Ureter (tissue), 1 donor: ENCODE data around the gene SECTM1. TPM values are rescaled to one million over a fixed set of nuclear protein-coding genes. Genes with fewer than 3 reads are reported as not detected.

Source experiments
- DNase-seq: peaks from one replicate; pipeline ENCODE4 v3.0.0-alpha.2; 2020; ENCODE audit warnings: low spot score
- total RNA-seq: library from RNA; stranded (reverse); gene quantifications from one replicate; pipeline ENCODE4 v1.2.4, GENCODE V29; 2023
- donor health status: DM: yes; HTN: yes; CAD: no.

SECTM1 gene
- total RNA-seq, 1 donor from 2014 or later = 12.6 TPM

- no peak for DNase-seq
These were observed 5.2 kb downstream of the SECTM1 start for GRCh38 chr17:82328141-82328993.

DNA sequence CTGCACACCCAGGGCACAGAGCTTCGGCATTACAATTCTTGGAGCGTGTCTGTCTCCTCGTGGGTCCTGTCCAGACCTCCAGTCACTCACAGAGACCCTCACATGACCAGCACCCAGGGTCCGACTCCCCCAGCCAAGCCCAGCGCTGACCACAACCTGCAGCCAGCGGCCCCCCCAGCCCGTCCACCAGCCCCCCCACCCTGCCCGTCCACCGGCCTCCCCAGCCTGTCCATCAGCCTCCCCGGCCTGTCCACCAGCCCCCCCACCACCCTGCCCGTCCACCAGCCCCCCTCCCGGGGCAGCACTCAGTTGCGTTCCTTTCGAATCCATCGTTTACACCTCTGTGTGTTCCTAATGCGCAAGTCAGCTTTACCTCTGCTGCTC is 5.8 kb downstream of the SECTM1 start:
- no peak for DNase-seq

GRCh38 chr17:82327289-82327688 is 6.3 kb downstream of the SECTM1 start:
- no peak for DNase-seq

GRCh38 chr17:82325286-82326180 is 8.0 kb downstream of the SECTM1 start:
- DNase-seq = no peak

- DNase-seq = peak; percentile 42
These were observed 8.8 kb downstream of the SECTM1 start for GRCh38 chr17:82324566-82325285.

GRCh38 chr17:82323514-82324234 is 9.9 kb downstream of the SECTM1 start:
- DNase-seq = no peak

- DNase-seq = no peak
These were observed 10.8 kb downstream of the SECTM1 start for GRCh38 chr17:82322526-82323453.

- no peak for DNase-seq
These were observed 11.6 kb downstream of the SECTM1 start for GRCh38 chr17:82321947-82322466.

DNA sequence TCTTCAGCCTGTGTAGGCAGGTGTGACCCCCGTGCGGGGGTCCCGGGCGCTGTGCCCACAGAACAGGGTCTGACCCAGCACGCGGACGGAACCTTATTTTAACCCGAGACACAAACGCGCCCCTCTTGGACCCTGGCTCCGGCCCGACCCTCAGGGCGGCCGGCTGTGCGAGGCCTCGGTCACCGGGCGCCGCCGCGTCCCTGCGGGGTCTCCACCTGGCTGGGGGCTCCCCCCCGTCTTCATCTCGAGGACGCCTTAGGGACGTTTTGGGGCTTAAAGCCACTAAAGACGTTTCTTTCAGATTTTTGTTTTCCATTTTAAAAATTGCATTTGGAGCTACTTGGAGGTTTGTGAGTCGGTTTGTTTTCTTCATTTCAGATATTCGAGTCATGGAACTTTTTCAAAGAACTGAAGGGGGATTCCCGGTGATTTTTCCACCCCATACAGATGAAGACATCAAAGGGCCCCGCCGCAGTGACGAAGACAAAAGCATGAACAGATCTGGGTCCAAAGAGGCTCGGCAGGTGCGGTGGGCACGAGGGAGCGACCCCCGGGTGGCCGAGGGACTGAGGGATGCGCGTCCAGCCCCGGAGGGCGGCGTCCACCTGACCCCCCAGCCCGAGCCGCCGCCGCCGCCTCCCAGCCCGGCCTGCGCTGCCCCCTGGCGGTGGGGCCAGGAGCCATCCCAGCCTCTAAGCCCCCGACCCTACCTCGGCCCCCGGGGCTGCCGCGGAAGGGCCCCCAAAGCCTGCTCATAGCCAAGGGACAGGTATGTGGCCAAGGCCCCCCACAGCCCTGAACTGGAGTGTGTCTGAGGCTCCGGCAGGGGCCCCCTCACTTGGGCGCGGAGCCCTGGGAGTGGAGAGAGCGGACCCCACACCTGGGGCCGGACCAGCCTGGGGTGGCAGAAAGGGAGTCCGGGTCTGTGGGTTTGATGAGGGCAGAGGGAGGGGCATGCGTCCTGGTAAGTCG is 12.3 kb downstream of the SECTM1 start:
- DNase-seq = no peak

DNA sequence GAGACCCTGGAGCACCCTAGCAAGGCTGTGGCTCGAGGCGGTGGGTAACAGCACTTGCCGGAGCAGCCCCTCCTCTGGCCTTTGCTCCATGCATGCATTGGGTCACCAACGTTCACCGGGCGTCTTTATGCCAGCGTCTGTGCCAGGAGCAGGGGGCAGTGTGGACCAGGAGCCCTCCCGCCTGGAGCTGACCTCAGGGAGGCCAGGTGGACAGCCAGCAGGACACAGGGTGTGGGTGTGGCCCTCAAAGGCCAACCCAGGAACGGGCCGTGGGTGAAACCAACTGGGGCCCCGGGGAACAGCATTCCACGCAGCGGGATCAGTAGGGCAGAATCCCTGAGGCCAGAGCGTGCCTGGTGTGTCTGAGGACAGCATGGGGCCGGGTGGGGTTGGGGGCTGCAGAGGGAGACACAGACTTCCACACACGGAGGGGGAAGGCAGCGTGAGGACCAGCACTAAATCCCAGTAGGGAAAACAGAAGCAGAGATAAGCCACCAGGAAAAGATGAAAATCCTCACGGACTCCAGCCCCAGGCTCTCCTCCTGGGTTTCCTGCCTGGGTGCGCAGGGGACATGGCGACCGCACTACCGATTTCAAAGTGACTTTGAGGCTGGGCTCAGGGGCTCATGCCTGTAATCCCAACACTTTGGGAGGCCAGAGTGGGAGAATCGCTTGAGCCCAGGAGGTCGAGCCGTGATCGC is 13.3 kb downstream of the SECTM1 start:
- no peak for DNase-seq

- no peak for DNase-seq
These were observed 13.9 kb downstream of the SECTM1 start for GRCh38 chr17:82319619-82320062.

DNA sequence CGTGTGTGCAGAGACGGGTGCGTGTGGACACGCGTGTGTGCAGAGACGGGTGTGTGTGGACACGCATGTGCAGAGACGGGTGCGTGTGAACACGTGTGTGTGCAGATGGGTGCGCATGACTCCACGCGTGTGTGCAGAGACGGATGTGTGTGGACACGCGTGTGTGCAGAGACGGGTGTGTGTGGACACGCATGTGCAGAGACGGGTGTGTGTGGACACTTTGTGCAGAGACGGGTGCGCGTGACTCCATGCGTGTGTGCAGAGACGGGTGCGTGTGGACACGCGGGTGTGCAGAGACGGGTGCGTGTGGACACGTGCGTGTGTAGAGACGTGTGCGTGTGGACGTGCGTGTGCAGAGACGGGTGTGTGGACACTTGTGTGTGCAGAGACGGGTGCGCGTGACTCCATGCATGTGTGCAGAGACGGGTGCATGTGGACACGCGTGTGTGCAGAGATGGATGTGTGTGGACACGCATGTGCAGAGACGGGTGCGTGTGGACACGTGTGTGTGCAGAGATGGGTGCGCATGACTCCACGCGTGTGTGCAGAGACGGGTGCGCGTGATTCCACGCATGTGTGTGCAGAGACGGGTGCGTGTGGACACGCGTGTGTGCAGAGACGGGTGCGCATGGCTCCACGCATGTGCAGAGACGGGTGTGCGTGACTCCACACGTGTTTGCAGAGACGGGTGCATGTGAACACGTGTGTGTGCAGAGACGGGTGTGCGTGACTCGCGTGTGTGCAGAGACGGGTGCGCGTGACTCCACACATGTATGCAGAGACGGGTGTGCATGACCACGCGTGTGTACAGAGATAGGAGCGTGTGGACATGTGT is 14.6 kb downstream of the SECTM1 start:
- no peak for DNase-seq

DNA sequence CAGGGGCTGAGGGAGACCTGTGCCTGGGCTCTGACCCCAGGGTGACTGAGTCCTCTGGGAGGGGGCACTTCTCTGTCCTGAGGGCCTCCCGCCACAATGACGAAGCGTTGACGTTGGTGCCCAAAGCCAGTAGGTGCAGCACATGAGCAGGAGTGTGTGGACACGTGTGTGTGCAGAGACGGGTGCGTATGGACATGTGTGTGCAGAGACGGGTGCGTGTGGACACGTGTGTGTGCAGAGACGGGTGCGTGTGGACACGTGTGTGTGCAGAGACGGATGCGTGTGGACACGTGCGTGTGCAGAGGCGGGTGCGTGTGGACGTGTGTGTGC is 15.4 kb downstream of the SECTM1 start:
- DNase-seq = no peak

DNA sequence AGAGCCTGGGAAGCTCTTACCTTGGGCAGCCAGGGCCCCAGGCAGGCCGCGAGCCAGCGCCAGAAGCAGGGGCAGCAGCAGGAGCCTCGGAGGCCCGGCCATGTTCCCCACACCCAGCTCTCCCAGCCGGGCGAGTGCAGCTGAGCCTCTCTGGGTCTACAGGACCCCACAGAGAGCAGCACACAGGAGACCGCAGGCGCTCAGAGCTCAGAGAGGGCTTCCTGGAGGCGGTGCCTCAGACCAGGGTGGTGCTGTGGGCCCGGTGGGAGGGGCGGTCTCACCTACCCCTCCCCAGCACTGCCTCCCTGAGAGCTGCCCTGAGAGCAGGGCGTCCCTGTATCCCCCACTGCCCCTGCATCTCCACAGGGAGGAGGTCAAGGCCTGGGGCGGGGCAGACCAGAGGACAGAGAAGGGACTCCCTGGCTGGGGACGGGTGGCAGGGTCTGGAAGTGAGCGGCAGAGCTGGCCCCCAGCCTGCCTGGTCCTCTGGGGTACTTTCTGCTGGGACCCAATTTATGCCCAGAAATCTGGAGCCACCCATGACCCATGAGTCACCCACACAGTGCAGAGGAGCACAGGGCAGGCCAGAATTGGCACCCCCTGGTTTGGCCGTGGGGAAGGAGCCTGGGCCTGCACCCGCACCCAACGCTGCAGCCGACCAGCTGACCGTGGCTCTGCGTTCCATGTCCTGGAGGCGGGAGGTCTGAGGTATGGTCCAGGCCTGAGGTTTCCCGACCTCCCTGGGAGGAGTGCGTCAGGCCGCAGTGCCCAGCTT is 16.0 kb downstream of the SECTM1 start, which contains the start of gene CD7:
CD7 (minus strand) TSS at position 215 of the 775 bp plus-strand sequence; CDS start at position 102, 113 bp downstream.
- no peak for DNase-seq

DNA sequence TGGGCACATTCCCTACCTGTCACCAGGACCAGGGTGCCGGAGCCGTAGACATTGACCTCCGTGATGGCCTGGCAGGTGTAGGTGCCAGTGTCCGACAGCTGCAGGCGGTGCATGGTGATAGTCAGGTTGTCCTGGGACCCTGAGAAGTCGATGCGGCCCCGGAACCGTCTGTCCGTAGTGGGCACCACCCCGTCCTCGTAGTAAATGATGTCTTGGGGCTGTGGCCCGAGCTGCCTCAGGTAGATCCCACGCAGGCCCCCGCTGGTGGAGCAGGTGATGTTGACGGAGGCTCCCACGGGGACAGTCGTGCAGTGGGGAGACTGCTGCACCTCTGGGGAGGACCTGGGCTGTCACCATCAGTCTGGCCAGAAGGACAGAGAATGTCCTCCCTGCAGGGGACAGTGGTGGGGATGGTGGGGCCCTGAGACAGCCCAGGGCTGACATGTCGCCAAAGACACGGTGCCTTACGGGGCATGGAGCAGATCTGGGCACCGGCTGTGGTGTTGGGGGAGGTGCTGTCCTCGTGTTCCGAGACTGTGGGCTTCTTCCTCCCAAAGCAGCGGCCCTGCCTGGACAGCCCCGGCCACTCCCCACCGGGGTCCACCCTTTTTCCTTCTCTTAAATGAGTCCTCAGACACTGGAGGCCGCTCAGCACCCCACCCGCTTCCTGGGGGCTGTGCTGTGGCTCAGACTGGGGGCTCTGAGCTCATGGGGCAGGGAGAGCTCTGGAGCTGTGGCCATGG is 16.7 kb downstream of the SECTM1 start:
- DNase-seq = no peak
